ENCODE measurements around the gene CRTC3. TPM values are rescaled to one million over a fixed set of nuclear protein-coding genes. Genes with fewer than 3 reads are reported as not detected.

The CRTC3 gene
- total and polyA plus RNA-seq, 2 of the 13 experiments (the other 11 are each of a cell fraction or from before 2014, with no cell fraction given) = 8.4 to 11.8 TPM

GRCh38 chr15:90489944-90490343, 39.8 kb upstream of the CRTC3 start (continued):
- TF ChIP-seq HINFP (CRISPR knock-in tag; IDR thresholded peaks at IDR 0.05; ENCODE audit: low read depth) = no peak
- TF ChIP-seq NFKBIZ (CRISPR knock-in tag; IDR thresholded peaks at IDR 0.05) = peak; percentile 64; the same call in 1 of the 2 replicates
- TF ChIP-seq RBFOX2 (IDR thresholded peaks at IDR 0.05; ENCODE audit: low read depth, low read length) = no peak
- TF ChIP-seq SUZ12 (IDR thresholded peaks at IDR 0.05; ENCODE audit: low read depth, low read length) = no peak
- TF ChIP-seq ZNF350 (CRISPR knock-in tag; IDR thresholded peaks at IDR 0.05; ENCODE audit: borderline replicate concordance, low read depth) = no peak; the same call in 1 of the 2 replicates
- peak; percentile 92 for TF ChIP-seq JUNB (CRISPR knock-in tag; IDR thresholded peaks at IDR 0.05; ENCODE audit: borderline replicate concordance)
- TF ChIP-seq ZNF446 (CRISPR knock-in tag; IDR thresholded peaks at IDR 0.05) = no peak
- TF ChIP-seq HMG20B (CRISPR knock-in tag; conservative IDR thresholded peaks at IDR 0.05) = peak; percentile 97
- TF ChIP-seq HOXA9 (CRISPR knock-in tag; IDR thresholded peaks at IDR 0.05; ENCODE audit: borderline replicate concordance) = peak; percentile 62; the same call in 1 of the 2 replicates
- TF ChIP-seq ZSCAN22 (CRISPR knock-in tag; IDR thresholded peaks at IDR 0.05) = no peak
- TF ChIP-seq SP5 (CRISPR knock-in tag; IDR thresholded peaks at IDR 0.05; ENCODE audit: borderline replicate concordance, low read depth) = peak; percentile 82
- peak; percentile 95 for TF ChIP-seq FOSL2 (CRISPR knock-in tag; IDR thresholded peaks at IDR 0.05)
- peak; percentile 97 for TF ChIP-seq PHF21A (CRISPR knock-in tag; IDR thresholded peaks at IDR 0.05)
- TF ChIP-seq JARID2 (CRISPR knock-in tag; IDR thresholded peaks at IDR 0.05; ENCODE audit: insufficient replicate concordance) = no peak
- peak; percentile 88; the same call in 1 of the 2 replicates for TF ChIP-seq PRDM10 (CRISPR knock-in tag; IDR thresholded peaks at IDR 0.05; ENCODE audit: low read depth)
- peak; percentile 91 for TF ChIP-seq KAT8 (CRISPR knock-in tag; IDR thresholded peaks at IDR 0.05)
- TF ChIP-seq LBX2 (CRISPR knock-in tag; IDR thresholded peaks at IDR 0.05; ENCODE audit: borderline replicate concordance) = no peak
- peak; percentile 86 for TF ChIP-seq ZFP90 (CRISPR knock-in tag; IDR thresholded peaks at IDR 0.05; ENCODE audit: borderline replicate concordance)
- TF ChIP-seq TARDBP (CRISPR knock-in tag; IDR thresholded peaks at IDR 0.05) = peak; percentile 98
- peak; percentile 88 for TF ChIP-seq IRX3 (CRISPR knock-in tag; IDR thresholded peaks at IDR 0.05; ENCODE audit: borderline replicate concordance, low read depth)
- no peak; the same call in 1 of the 2 replicates for TF ChIP-seq ZSCAN25 (CRISPR knock-in tag; IDR thresholded peaks at IDR 0.05)
- peak; percentile 44; the same call in 1 of the 2 replicates for TF ChIP-seq YEATS4 (CRISPR knock-in tag; IDR thresholded peaks at IDR 0.05; ENCODE audit: borderline replicate concordance)
- no peak for TF ChIP-seq SNAI1 (CRISPR knock-in tag; IDR thresholded peaks at IDR 0.05; ENCODE audit: borderline replicate concordance)
- no peak for TF ChIP-seq ZNF563 (CRISPR knock-in tag; IDR thresholded peaks at IDR 0.05)
- peak; percentile 88; the same call in 1 of the 2 replicates for TF ChIP-seq ZMAT3 (CRISPR knock-in tag; conservative IDR thresholded peaks at IDR 0.05)
- TF ChIP-seq PITX1 (CRISPR knock-in tag; IDR thresholded peaks at IDR 0.05) = peak; percentile 98
- no peak for TF ChIP-seq PAWR (CRISPR knock-in tag; IDR thresholded peaks at IDR 0.05; ENCODE audit: borderline replicate concordance)
